ENCODE data around the gene MYO9A.

Gene MYO9A

GRCh38 chr15:71931261-71931660, 186.7 kb downstream of the MYO9A start:
- Histone ChIP-seq H3K27me3 (ENCODE audit: insufficient read depth, poor library complexity, severe bottlenecking) (no peaks in the 10 kb centered on the region), H3K27ac (ENCODE audit: poor library complexity, severe bottlenecking) (no peak overlapping the region), H3K36me3 (ENCODE audit: low read depth) (peaks cover 22% of the 10 kb centered on the region), H3K4me3 (ENCODE audit: severe bottlenecking) (no peak overlapping the region), H3K9me3 (ENCODE audit: severe bottlenecking) (no peaks in the 10 kb centered on the region), H3K4me1 (ENCODE audit: insufficient read depth, poor library complexity, severe bottlenecking) (no peaks in the 10 kb centered on the region)
- no peak for ATAC-seq (ENCODE audit: low read depth)
- no peak for TF ChIP-seq CTCF (IDR thresholded peaks at IDR 0.05; ENCODE audit: poor library complexity, severe bottlenecking)
- DNase-seq (ENCODE audit: low spot score), result no peak

GRCh38 chr15:71925145-71925544, 192.8 kb downstream of the MYO9A start:
- H3K4me1 ChIP-seq (ENCODE audit: insufficient read depth, poor library complexity, severe bottlenecking), result no peaks in the 10 kb centered on the region
- no peaks in the 10 kb centered on the region for H3K9me3 ChIP-seq (ENCODE audit: severe bottlenecking)
- TF ChIP-seq CTCF (IDR thresholded peaks at IDR 0.05; ENCODE audit: poor library complexity, severe bottlenecking), result no peak
- ATAC-seq (ENCODE audit: low read depth), result no peak
- no peak for DNase-seq (ENCODE audit: low spot score)
- H3K27ac ChIP-seq (ENCODE audit: poor library complexity, severe bottlenecking), result no peak overlapping the region
- no peaks in the 10 kb centered on the region for H3K27me3 ChIP-seq (ENCODE audit: insufficient read depth, poor library complexity, severe bottlenecking)
- no peak overlapping the region for H3K4me3 ChIP-seq (ENCODE audit: severe bottlenecking)
- no peaks in the 10 kb centered on the region for H3K36me3 ChIP-seq (ENCODE audit: low read depth)

- no peaks in the 10 kb centered on the region for H3K9me3 ChIP-seq (ENCODE audit: severe bottlenecking)
- H3K4me1 ChIP-seq (ENCODE audit: insufficient read depth, poor library complexity, severe bottlenecking), result no peaks in the 10 kb centered on the region
- H3K27ac ChIP-seq (ENCODE audit: poor library complexity, severe bottlenecking), result no peak overlapping the region
- peak; percentile 86 for ATAC-seq (ENCODE audit: low read depth)
- no peaks in the 10 kb centered on the region for H3K27me3 ChIP-seq (ENCODE audit: insufficient read depth, poor library complexity, severe bottlenecking)
- no peak for TF ChIP-seq CTCF (IDR thresholded peaks at IDR 0.05; ENCODE audit: poor library complexity, severe bottlenecking)
- DNase-seq (ENCODE audit: low spot score), result no peak
- H3K4me3 ChIP-seq (ENCODE audit: severe bottlenecking), result no peak overlapping the region
- peaks cover 4% of the 10 kb centered on the region; the same call in 1 of the 2 replicates for H3K36me3 ChIP-seq (ENCODE audit: low read depth)
These were observed 196.8 kb downstream of the MYO9A start for GRCh38 chr15:71921191-71921590.

- ATAC-seq (ENCODE audit: low read depth) (no peak), DNase-seq (ENCODE audit: low spot score) (no peak)
- H3K4me1 ChIP-seq (ENCODE audit: insufficient read depth, poor library complexity, severe bottlenecking), result no peaks in the 10 kb centered on the region
- H3K27ac ChIP-seq (ENCODE audit: poor library complexity, severe bottlenecking), result no peak overlapping the region
- H3K4me3 ChIP-seq (ENCODE audit: severe bottlenecking), result no peak overlapping the region
- no peak for TF ChIP-seq CTCF (IDR thresholded peaks at IDR 0.05; ENCODE audit: poor library complexity, severe bottlenecking)
- no peaks in the 10 kb centered on the region for H3K27me3 ChIP-seq (ENCODE audit: insufficient read depth, poor library complexity, severe bottlenecking)
- H3K9me3 ChIP-seq (ENCODE audit: severe bottlenecking), result no peaks in the 10 kb centered on the region
- peaks cover 10% of the 10 kb centered on the region; the same call in 1 of the 2 replicates for H3K36me3 ChIP-seq (ENCODE audit: low read depth)
These were observed 197.4 kb downstream of the MYO9A start for GRCh38 chr15:71920573-71920972.

GRCh38 chr15:71916834-71917233, 201.1 kb downstream of the MYO9A start:
- Histone ChIP-seq H3K9me3 (ENCODE audit: severe bottlenecking) (no peaks in the 10 kb centered on the region), H3K36me3 (ENCODE audit: low read depth) (peaks cover 25% of the 10 kb centered on the region), H3K4me3 (ENCODE audit: severe bottlenecking) (no peak overlapping the region), H3K4me1 (ENCODE audit: insufficient read depth, poor library complexity, severe bottlenecking) (no peaks in the 10 kb centered on the region), H3K27ac (ENCODE audit: poor library complexity, severe bottlenecking) (no peak overlapping the region), H3K27me3 (ENCODE audit: insufficient read depth, poor library complexity, severe bottlenecking) (no peaks in the 10 kb centered on the region)
- no peak for TF ChIP-seq CTCF (IDR thresholded peaks at IDR 0.05; ENCODE audit: poor library complexity, severe bottlenecking)
- DNase-seq (ENCODE audit: low spot score), result no peak
- no peak for ATAC-seq (ENCODE audit: low read depth)
